SK-N-SH (cell line): ENCODE data around the gene SLC22A7. TPM values are rescaled to one million over a fixed set of nuclear protein-coding genes. Genes with fewer than 3 reads are reported as not detected.

Source experiments
- polyA plus RNA-seq, 3 experiments: library from polyadenylated mRNA; depleted of rRNA; stranded (reverse); fragments of >200 nt; gene quantifications; 2 replicates each; pipeline ENCODE4 v1.2.3, GENCODE V29; 2012
- small RNA-seq, 7 experiments: library from RNA; depleted of rRNA; stranded (forward); fragments of <200 nt; gene quantifications; one replicate each; pipeline ENCODE3, GENCODE V24; 2012

The SLC22A7 gene
- polyA plus RNA-seq, 1 of the 3 experiments (the other 2 are of a cell fraction) = not detected

Small RNA genes lying within 50 kb of the gene (small RNA-seq; reads per million reads assigned to genes)
- 0 reads per million in 7 experiments for gene RPL12P47

Other genes with a start within 250 kb of the SLC22A7 start
- gene CUL7, start 244.4 kb upstream of the SLC22A7 start, polyA plus RNA-seq (2012; rRNA removed) = 46.9 and 59.6 TPM in 2 replicates
- gene MRPL2, start 238.8 kb upstream of the SLC22A7 start, polyA plus RNA-seq (2012; rRNA removed) = 43.0 and 64.7 TPM in 2 replicates
- gene KLC4, start 238.6 kb upstream of the SLC22A7 start, polyA plus RNA-seq (2012; rRNA removed) = 17.5 and 22.0 TPM in 2 replicates
- gene PTK7, start 221.9 kb upstream of the SLC22A7 start, polyA plus RNA-seq (2012; rRNA removed) = 93.7 and 105 TPM in 2 replicates
- gene SRF, start 127.0 kb upstream of the SLC22A7 start, polyA plus RNA-seq (2012; rRNA removed) = 31.7 and 33.8 TPM in 2 replicates
- 36.8 and 37.7 TPM in 2 replicates for gene CUL9, start 116.1 kb upstream of the SLC22A7 start, polyA plus RNA-seq (2012; rRNA removed)
- 263 and 287 TPM in 2 replicates for gene DNPH1, start 68.8 kb upstream of the SLC22A7 start, polyA plus RNA-seq (2012; rRNA removed)
- gene TTBK1, start 54.8 kb upstream of the SLC22A7 start, polyA plus RNA-seq (2012; rRNA removed) = 0.91 and 0.94 TPM in 2 replicates
- gene CRIP3, start 10.6 kb downstream of the SLC22A7 start, polyA plus RNA-seq (2012; rRNA removed) = 0.11 TPM in 1 of 2 replicates, not detected in the other
- gene ZNF318, start 71.4 kb downstream of the SLC22A7 start, polyA plus RNA-seq (2012; rRNA removed) = 6.3 and 7.8 TPM in 2 replicates
- 21.5 and 28.3 TPM in 2 replicates for gene ABCC10, start 129.3 kb downstream of the SLC22A7 start, polyA plus RNA-seq (2012; rRNA removed)
- 1.9 and 3.9 TPM in 2 replicates for gene DLK2, start 157.3 kb downstream of the SLC22A7 start, polyA plus RNA-seq (2012; rRNA removed)
- gene TJAP1, start 179.3 kb downstream of the SLC22A7 start, polyA plus RNA-seq (2012; rRNA removed) = 30.7 and 39.5 TPM in 2 replicates
- gene LRRC73, start 212.1 kb downstream of the SLC22A7 start, polyA plus RNA-seq (2012; rRNA removed) = 0.73 and 0.89 TPM in 2 replicates
- gene YIPF3, start 218.7 kb downstream of the SLC22A7 start, polyA plus RNA-seq (2012; rRNA removed) = 219 and 248 TPM in 2 replicates
- gene POLR1C, start 218.8 kb downstream of the SLC22A7 start, polyA plus RNA-seq (2012; rRNA removed) = 59.1 and 80.6 TPM in 2 replicates